Mesendoderm (in vitro differentiated cells): Measurements from ENCODE around the gene CD70.

Source experiments
- DNase-seq: peaks from one replicate; pipeline ENCODE4 v3.0.0; 2013
- H2AK5ac ChIP-seq: 2 replicates; pipeline ENCODE4 v1.6.1; 2013; ENCODE audit warnings: low read length, inconsistent platforms
- H2BK120ac ChIP-seq: 2 replicates; pipeline ENCODE4 v1.6.1; 2013; ENCODE audit warnings: low read depth, mild to moderate bottlenecking, low read length, moderate library complexity, mixed read lengths
- H2BK15ac ChIP-seq: replicated peaks from 2 replicates; pipeline ENCODE4 v1.6.1; 2013; ENCODE audit warnings: low read depth, mild to moderate bottlenecking, moderate library complexity
- H2BK5ac ChIP-seq: 2 replicates; pipeline ENCODE4 v1.6.1; 2013; ENCODE audit warnings: low read length, inconsistent platforms
- H3K18ac ChIP-seq: 2 replicates; pipeline ENCODE4 v1.6.1; 2013; ENCODE audit warnings: mild to moderate bottlenecking, low read length, mixed read lengths
- H3K23ac ChIP-seq: one replicate; pipeline ENCODE4 v1.6.1; 2013; ENCODE audit warnings: low read length
- H3K27ac ChIP-seq: 2 replicates; pipeline ENCODE4 v1.5.1; 2013; ENCODE audit warnings: low read depth, mild to moderate bottlenecking, inconsistent platforms, low read length, moderate library complexity
- H3K27me3 ChIP-seq: 2 replicates; pipeline ENCODE4 v1.6.1; 2013; ENCODE audit warnings: low read length, control low read depth, mild to moderate bottlenecking, inconsistent platforms; ENCODE audit not compliant: insufficient read depth, poor library complexity
- H3K36me3 ChIP-seq: 2 replicates; pipeline ENCODE4 v1.6.1; 2013; ENCODE audit warnings: low read length, inconsistent platforms; ENCODE audit not compliant: control insufficient read depth, insufficient read depth
- H3K4ac ChIP-seq: one replicate; pipeline ENCODE4 v1.6.1; 2013; ENCODE audit warnings: low read depth, mild to moderate bottlenecking, low read length, moderate library complexity
- H3K4me1 ChIP-seq: 2 replicates; pipeline ENCODE4 v1.6.1; 2013; ENCODE audit warnings: low read depth, low read length, inconsistent platforms; ENCODE audit not compliant: control insufficient read depth
- H3K4me2 ChIP-seq: 2 replicates; pipeline ENCODE4 v1.6.1; 2013; ENCODE audit warnings: low read length
- H3K4me3 ChIP-seq: 2 replicates; pipeline ENCODE4 v1.5.1; 2013; ENCODE audit warnings: mild to moderate bottlenecking, low read length
- H3K56ac ChIP-seq: one replicate; pipeline ENCODE4 v1.6.1; 2013; ENCODE audit warnings: low read length
- H3K79me1 ChIP-seq: 2 replicates; pipeline ENCODE4 v1.6.1; 2013; ENCODE audit warnings: low read length, inconsistent platforms
- H3K79me2 ChIP-seq: 2 replicates; pipeline ENCODE4 v1.6.1; 2013; ENCODE audit warnings: mild to moderate bottlenecking, low read length; ENCODE audit not compliant: control insufficient read depth, insufficient read depth
- H3K9ac ChIP-seq: 2 replicates; pipeline ENCODE4 v1.6.1; 2013; ENCODE audit warnings: low read length, inconsistent platforms
- H4K5ac ChIP-seq: one replicate; pipeline ENCODE4 v1.6.1; 2013; ENCODE audit warnings: low read length
- H4K8ac ChIP-seq: one replicate; pipeline ENCODE4 v1.6.1; 2013; ENCODE audit warnings: low read depth, mild to moderate bottlenecking, control low read depth, low read length, moderate library complexity
- WGBS: extraction: QIAGEN DNeasy Blood & Tissue Kit; methylation state at CpG from one replicate; pipeline ENCODE4 v1.1.7; 2013; ENCODE audit warnings: low lambda C conversion rate, missing lambda C conversion rate; ENCODE audit not compliant: insufficient coverage; ENCODE audit errors: extremely low coverage; 5-methylcytosine and 5-hydroxymethylcytosine counted together

Gene CD70

DNA sequence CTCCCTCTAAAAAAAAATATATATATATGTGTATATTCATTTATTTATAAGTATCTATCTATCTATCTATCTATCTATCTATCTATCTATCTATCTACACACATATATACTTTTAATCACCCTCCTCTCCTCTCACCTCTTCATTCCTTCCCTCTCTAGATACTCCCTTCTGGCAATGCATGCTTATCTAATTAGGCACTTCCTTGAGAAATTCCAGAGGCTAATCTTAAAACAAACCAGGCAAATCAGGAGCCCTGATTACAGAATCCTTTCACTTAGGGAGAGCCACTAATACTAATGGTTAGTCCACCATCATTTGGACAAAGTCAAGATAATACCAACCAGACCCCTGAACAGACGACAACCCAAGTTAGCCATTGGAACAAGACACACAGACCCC is 17.6 kb downstream of the CD70 start:
- Histone ChIP-seq H3K27ac (no peak overlapping the region), H4K5ac (no peak overlapping the region), H2BK120ac (no peak overlapping the region), H3K4me2 (no peak overlapping the region), H3K27me3 (no peaks in the 10 kb centered on the region), H3K79me1 (no peaks in the 10 kb centered on the region), H2BK15ac (no peak overlapping the region), H3K9ac (no peak overlapping the region), H3K4ac (no peak overlapping the region), H3K36me3 (no peaks in the 10 kb centered on the region), H3K18ac (no peak overlapping the region), H3K23ac (no peak overlapping the region), H4K8ac (no peak overlapping the region), H2AK5ac (no peak overlapping the region), H3K4me3 (no peak overlapping the region), H3K56ac (peak overlapping the region; percentile 10), H2BK5ac (no peak overlapping the region), H3K4me1 (peaks cover 5% of the 10 kb centered on the region), H3K79me2 (no peaks in the 10 kb centered on the region)
- WGBS, result no CpG with 5 or more reads among the region's 1 CpG
- peak; percentile 85 for DNase-seq

DNA sequence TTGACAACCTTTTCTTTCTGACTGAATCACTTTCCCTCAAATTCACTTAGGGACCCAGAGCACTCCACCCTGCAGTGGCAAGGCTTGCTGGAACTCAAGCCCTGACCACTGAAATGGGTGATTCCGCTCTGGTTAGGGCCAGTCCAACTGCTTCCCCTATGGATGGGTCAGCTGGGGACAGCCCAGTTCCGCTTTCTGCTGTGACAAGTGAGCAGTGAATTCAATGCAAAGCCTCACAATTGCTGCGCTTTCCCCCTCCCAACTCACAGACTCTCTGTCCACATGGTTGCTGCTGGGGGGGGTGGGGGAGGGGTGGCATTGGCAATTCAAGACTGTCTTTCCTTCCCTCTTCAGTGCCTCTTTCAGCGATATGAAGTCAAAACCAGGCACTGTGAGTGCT is 18.7 kb downstream of the CD70 start:
- Histone ChIP-seq H3K4me3 (no peak overlapping the region), H3K23ac (no peak overlapping the region), H3K18ac (no peak overlapping the region), H3K4me2 (no peak overlapping the region), H3K4me1 (peaks cover 5% of the 10 kb centered on the region), H2AK5ac (no peak overlapping the region), H3K27ac (no peak overlapping the region), H3K4ac (no peak overlapping the region), H2BK15ac (no peak overlapping the region), H3K79me1 (no peaks in the 10 kb centered on the region), H3K9ac (no peak overlapping the region), H2BK5ac (no peak overlapping the region), H4K5ac (no peak overlapping the region), H3K36me3 (no peaks in the 10 kb centered on the region), H3K56ac (no peak overlapping the region), H3K27me3 (no peaks in the 10 kb centered on the region), H2BK120ac (no peak overlapping the region), H4K8ac (no peak overlapping the region), H3K79me2 (no peaks in the 10 kb centered on the region)
- DNase-seq, result peak; percentile 44
- no CpG with 5 or more reads among the region's 4 CpGs for WGBS

DNA sequence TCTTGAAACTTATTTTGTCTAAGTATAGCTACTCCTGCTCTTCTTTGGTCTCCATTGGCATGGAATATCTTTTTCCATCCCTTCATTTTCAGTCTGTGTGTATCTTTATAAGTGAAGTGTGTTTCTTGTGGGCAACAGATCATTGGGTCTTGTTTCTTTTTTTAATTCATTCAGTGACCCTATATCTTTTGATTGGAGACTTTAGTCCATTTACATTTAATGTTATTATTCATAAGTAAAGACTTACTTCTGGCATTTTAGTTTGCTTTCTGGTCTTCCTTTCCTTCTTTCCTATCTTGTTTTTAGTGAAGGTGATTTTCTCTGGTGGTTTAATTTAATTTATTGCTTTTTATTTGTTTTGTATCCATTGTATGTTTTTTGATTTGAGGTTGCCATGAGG is 19.8 kb downstream of the CD70 start:
- Histone ChIP-seq H3K9ac (no peak overlapping the region), H3K27ac (no peak overlapping the region), H3K79me1 (no peaks in the 10 kb centered on the region), H4K5ac (no peak overlapping the region), H3K27me3 (no peaks in the 10 kb centered on the region), H3K18ac (no peak overlapping the region), H3K79me2 (no peaks in the 10 kb centered on the region), H3K4me2 (no peak overlapping the region), H3K36me3 (no peaks in the 10 kb centered on the region), H3K23ac (no peak overlapping the region), H2BK5ac (no peak overlapping the region), H3K4me3 (no peak overlapping the region), H4K8ac (no peak overlapping the region), H2BK15ac (no peak overlapping the region), H3K4me1 (peaks cover 5% of the 10 kb centered on the region), H2BK120ac (no peak overlapping the region), H2AK5ac (no peak overlapping the region), H3K4ac (no peak overlapping the region), H3K56ac (no peak overlapping the region)
- no peak for DNase-seq

- no peak overlapping the region for H3K23ac ChIP-seq
- H3K27me3 ChIP-seq, result no peaks in the 10 kb centered on the region
- no peak overlapping the region for H4K8ac ChIP-seq
- no peak overlapping the region for H3K4me3 ChIP-seq
- no CpG with 5 or more reads among the region's 3 CpGs for WGBS
- no peak overlapping the region for H4K5ac ChIP-seq
- H3K56ac ChIP-seq, result no peak overlapping the region
- H2BK120ac ChIP-seq, result no peak overlapping the region
- no peak overlapping the region for H3K4me2 ChIP-seq
- peaks cover 5% of the 10 kb centered on the region for H3K4me1 ChIP-seq
- no peaks in the 10 kb centered on the region for H3K79me1 ChIP-seq
- DNase-seq, result no peak
- H3K27ac ChIP-seq, result no peak overlapping the region
- no peak overlapping the region for H3K18ac ChIP-seq
- H3K79me2 ChIP-seq, result no peaks in the 10 kb centered on the region
- H3K36me3 ChIP-seq, result no peaks in the 10 kb centered on the region
- no peak overlapping the region for H2AK5ac ChIP-seq
- H2BK15ac ChIP-seq, result no peak overlapping the region
- no peak overlapping the region for H2BK5ac ChIP-seq
- H3K9ac ChIP-seq, result no peak overlapping the region
- no peak overlapping the region for H3K4ac ChIP-seq
These were observed 20.2 kb downstream of the CD70 start for GRCh38 chr19:6570764-6571163.

DNA sequence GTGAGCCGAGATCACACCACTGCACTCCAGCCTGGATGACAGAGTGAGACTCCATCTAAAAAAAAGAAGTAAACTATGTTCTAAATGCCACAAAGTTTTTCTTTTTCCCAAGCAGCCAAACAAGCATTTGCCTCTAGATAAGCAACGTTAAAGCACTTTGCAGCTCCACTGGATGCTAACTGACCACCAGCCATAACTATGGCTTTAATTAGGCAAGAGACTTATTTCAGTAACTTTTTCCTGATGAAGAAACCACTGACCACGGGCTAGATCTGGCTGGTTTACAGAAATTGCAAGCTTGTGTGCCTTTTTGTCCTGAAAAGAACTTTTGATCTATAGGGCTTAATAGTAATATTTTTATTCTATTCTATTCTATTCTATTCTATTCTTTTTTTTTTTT is 22.1 kb downstream of the CD70 start:
- no CpG with 5 or more reads among the region's 3 CpGs for WGBS

GRCh38 chr19:6568010-6568526 is 22.9 kb downstream of the CD70 start:
- Histone ChIP-seq H4K5ac (no peak overlapping the region), H3K27ac (no peak overlapping the region), H3K36me3 (no peaks in the 10 kb centered on the region), H3K9ac (no peak overlapping the region), H3K56ac (no peak overlapping the region), H2BK120ac (no peak overlapping the region), H2AK5ac (no peak overlapping the region), H3K4ac (no peak overlapping the region), H3K79me2 (no peaks in the 10 kb centered on the region), H3K23ac (no peak overlapping the region), H3K4me1 (no peaks in the 10 kb centered on the region), H3K79me1 (no peaks in the 10 kb centered on the region), H2BK15ac (no peak overlapping the region), H4K8ac (no peak overlapping the region), H2BK5ac (no peak overlapping the region), H3K27me3 (no peaks in the 10 kb centered on the region), H3K4me3 (no peak overlapping the region), H3K18ac (no peak overlapping the region), H3K4me2 (no peak overlapping the region)
- no CpG with 5 or more reads among the region's 8 CpGs for WGBS
- no peak for DNase-seq

More for the DNA sequence above, 22.1 kb downstream of the CD70 start:
- H3K18ac ChIP-seq, result no peak overlapping the region
- H3K23ac ChIP-seq, result no peak overlapping the region
- H3K56ac ChIP-seq, result no peak overlapping the region
- H3K9ac ChIP-seq, result no peak overlapping the region
- no peaks in the 10 kb centered on the region for H3K79me1 ChIP-seq
- no peak overlapping the region for H3K4ac ChIP-seq
- H3K27me3 ChIP-seq, result no peaks in the 10 kb centered on the region
- H3K4me1 ChIP-seq, result peaks cover 3% of the 10 kb centered on the region
- H3K36me3 ChIP-seq, result no peaks in the 10 kb centered on the region
- H3K4me2 ChIP-seq, result no peak overlapping the region
- H3K27ac ChIP-seq, result no peak overlapping the region
- H2BK120ac ChIP-seq, result no peak overlapping the region
- no peak overlapping the region for H2BK15ac ChIP-seq
- no peak overlapping the region for H3K4me3 ChIP-seq
- no peaks in the 10 kb centered on the region for H3K79me2 ChIP-seq
- H2BK5ac ChIP-seq, result no peak overlapping the region
- H4K5ac ChIP-seq, result no peak overlapping the region
- no peak overlapping the region for H4K8ac ChIP-seq
- no peak overlapping the region for H2AK5ac ChIP-seq
- no peak for DNase-seq
